Liver (tissue), 9 donors: Measurements from ENCODE around the gene OR10A2. TPM values are rescaled to one million over a fixed set of nuclear protein-coding genes. Genes with fewer than 3 reads are reported as not detected.

Source experiments
- DNase-seq: peaks from one replicate; pipeline ENCODE4 v3.0.0-alpha.2; 2017; ENCODE audit warnings: low spot score
- H3K27ac ChIP-seq, 2 donors: one replicate each; pipeline ENCODE4 v1.7.0; 2013; ENCODE audit warnings: inconsistent platforms in 2 of 2, low read length in 2 of 2, control low read depth in 1 of 2, low read depth in 1 of 2, mild to moderate bottlenecking in 1 of 2
- H3K27me3 ChIP-seq, 4 donors: one replicate each; pipeline versions ENCODE4 v1.6.1 to v1.7.0; 2013; ENCODE audit warnings: low read length in 3 of 4, inconsistent platforms in 1 of 4, mild to moderate bottlenecking in 1 of 4, moderate library complexity in 1 of 4; ENCODE audit not compliant: control insufficient read depth in 4 of 4, insufficient read depth in 4 of 4
- H3K36me3 ChIP-seq, 4 donors: one replicate each; pipeline versions ENCODE4 v1.6.1 to v1.7.0; 2013; ENCODE audit warnings: low read length in 3 of 4, mild to moderate bottlenecking in 3 of 4, low read depth in 1 of 4, moderate library complexity in 1 of 4; ENCODE audit not compliant: control insufficient read depth in 4 of 4, insufficient read depth in 3 of 4
- H3K4me1 ChIP-seq, 4 donors: one replicate each; pipeline versions ENCODE4 v1.6.1 to v1.7.0; 2013; ENCODE audit warnings: low read length in 3 of 4, mild to moderate bottlenecking in 3 of 4, moderate library complexity in 1 of 4; ENCODE audit not compliant: control insufficient read depth in 4 of 4, insufficient read depth in 4 of 4
- H3K4me3 ChIP-seq, 3 donors: one replicate each; pipeline versions ENCODE4 v1.6.1 to v1.7.0; 2013; ENCODE audit warnings: low read length in 3 of 3, control low read depth in 1 of 3, low read depth in 1 of 3, mild to moderate bottlenecking in 1 of 3
- H3K9ac ChIP-seq, 2 donors: one replicate each; pipeline ENCODE4 v1.7.0; 2013; ENCODE audit warnings: low read length in 2 of 2, mild to moderate bottlenecking in 2 of 2, moderate library complexity in 2 of 2, control low read depth in 1 of 2, low read depth in 1 of 2
- H3K9me3 ChIP-seq, 4 donors: one replicate each; pipeline versions ENCODE4 v1.6.1 to v1.7.0; 2013; ENCODE audit warnings: low read length in 3 of 4; ENCODE audit not compliant: control insufficient read depth in 4 of 4
- EGR1 ChIP-seq, 2 donors: IDR thresholded peaks; 2 replicates each; pipeline ENCODE4 v1.6.1; 2016 to 2018; ENCODE audit warnings: antibody characterized with exemption in 2 of 2, low read depth in 2 of 2
- FOXA1 ChIP-seq: IDR thresholded peaks from 2 replicates; pipeline ENCODE4 v1.6.1; 2016; ENCODE audit warnings: antibody characterized with exemption
- FOXA2 ChIP-seq: IDR thresholded peaks from 2 replicates; pipeline ENCODE4 v1.6.1; 2016; ENCODE audit warnings: antibody characterized with exemption
- GABPA ChIP-seq, 2 donors: IDR thresholded peaks in 1 of 2; conservative IDR thresholded peaks in 1 of 2; 2 replicates each; pipeline ENCODE4 v1.6.1; 2016; ENCODE audit warnings: antibody characterized with exemption in 2 of 2, mild to moderate bottlenecking in 1 of 2, moderate library complexity in 1 of 2
- HNF4A ChIP-seq, 2 donors: conservative IDR thresholded peaks; 2 replicates each; pipeline ENCODE4 v1.6.1; 2016; ENCODE audit warnings: antibody characterized with exemption in 2 of 2, mild to moderate bottlenecking in 2 of 2
- HNF4G ChIP-seq: IDR thresholded peaks from 2 replicates; pipeline ENCODE4 v1.6.1; 2016; ENCODE audit warnings: antibody characterized with exemption
- JUND ChIP-seq, 2 donors: IDR thresholded peaks; 2 replicates each; pipeline ENCODE4 v1.6.1; 2016; ENCODE audit warnings: antibody characterized with exemption in 2 of 2
- NR2F2 ChIP-seq: IDR thresholded peaks from 2 replicates; pipeline ENCODE4 v1.6.1; 2016; ENCODE audit warnings: antibody characterized with exemption
- RAD21 ChIP-seq, 2 donors: IDR thresholded peaks; 2 replicates each; pipeline ENCODE4 v1.6.1; 2016; ENCODE audit warnings: antibody characterized with exemption in 2 of 2, mild to moderate bottlenecking in 2 of 2
- RXRA ChIP-seq, 2 donors: IDR thresholded peaks; 2 replicates each; pipeline ENCODE4 v1.6.1; 2017 to 2018; ENCODE audit warnings: antibody characterized with exemption in 2 of 2, mild to moderate bottlenecking in 1 of 2
- SP1 ChIP-seq: IDR thresholded peaks from 2 replicates; pipeline ENCODE4 v1.6.1; 2018; ENCODE audit warnings: antibody characterized with exemption, mild to moderate bottlenecking
- TAF1 ChIP-seq: conservative IDR thresholded peaks from 2 replicates; pipeline ENCODE4 v1.6.1; 2016; ENCODE audit warnings: antibody characterized with exemption, mild to moderate bottlenecking
- YY1 ChIP-seq: IDR thresholded peaks from 2 replicates; pipeline ENCODE4 v1.6.1; 2016; ENCODE audit warnings: antibody characterized with exemption, mild to moderate bottlenecking
- WGBS: extraction: QIAGEN DNeasy Blood & Tissue Kit; methylation state at CpG from one replicate; pipeline ENCODE4 v1.1.7; 2013; 5-methylcytosine and 5-hydroxymethylcytosine counted together
- polyA plus RNA-seq, 2 donors: library from polyadenylated mRNA; stranded (reverse) in 1 of 2; unstranded in 1 of 2; fragments of 200-250 nt in 1 of 2; fragments of >200 nt in 1 of 2; fragmentation: Nextera tagmentation in 1 of 2; extraction: Ambion mirVana in 1 of 2; gene quantifications; one replicate each; pipeline versions ENCODE4 v1.2.1 to v1.2.3, GENCODE V29; 2013 to 2015
- total RNA-seq, 2 donors: library from RNA; depleted of rRNA; stranded (reverse); fragments of >200 nt; gene quantifications; one replicate each; pipeline ENCODE4 v1.2.3, GENCODE V29; 2014
- TF ChIP-seq, protein P1 (sequence below): IDR thresholded peaks from 2 replicates; pipeline ENCODE4 v1.6.1; 2016; ENCODE audit warnings: antibody characterized with exemption, mild to moderate bottlenecking
- TF ChIP-seq, protein P2 (sequence below): fragments of 150-350 bp; IDR thresholded peaks from 2 replicates; pipeline ENCODE4 v1.5.1; 2017; ENCODE audit warnings: improper control_type of control experiment, low read depth, low read length; ENCODE audit not compliant: missing input control
- TF ChIP-seq, protein P3 (sequence below): IDR thresholded peaks from 2 replicates; pipeline ENCODE4 v1.6.1; 2016; ENCODE audit warnings: antibody characterized with exemption
- TF ChIP-seq, protein P4 (sequence below): IDR thresholded peaks from 2 replicates; pipeline ENCODE4 v1.6.1; 2016; ENCODE audit warnings: antibody characterized with exemption
- TF ChIP-seq, protein P5 (sequence below): IDR thresholded peaks from 2 replicates; pipeline ENCODE4 v1.6.1; 2016; ENCODE audit warnings: antibody characterized with exemption
- donor health status: healthy.
- donor health status: healthy.
- donor health status: healthy.
- donor health status: healthy.
- donor health status: healthy.

OR10A2 gene
- total and polyA plus RNA-seq, 4 donors: not detected

DNA sequence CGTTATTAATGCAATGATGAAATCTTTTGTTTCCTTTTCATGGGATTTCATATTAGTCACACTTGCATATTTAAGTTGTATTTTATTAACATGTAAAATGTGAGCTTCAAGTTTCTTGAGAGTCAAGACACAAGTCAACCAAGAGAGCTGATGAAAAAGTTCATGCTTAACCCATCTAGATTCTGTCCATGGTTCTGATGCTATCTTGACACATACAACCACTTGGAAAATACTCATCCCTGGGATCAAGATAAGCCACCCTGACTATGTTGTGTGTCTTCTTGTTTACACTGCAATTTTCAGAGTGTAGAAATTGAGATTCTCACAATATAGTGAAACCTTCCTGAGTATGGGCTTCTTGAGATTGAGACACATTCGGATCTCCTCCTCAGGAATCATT lies 12.9 kb downstream of the OR10A2 start:
- no peak for TF ChIP-seq JUND (IDR thresholded peaks at IDR 0.05)
- TF ChIP-seq, protein P1, sequence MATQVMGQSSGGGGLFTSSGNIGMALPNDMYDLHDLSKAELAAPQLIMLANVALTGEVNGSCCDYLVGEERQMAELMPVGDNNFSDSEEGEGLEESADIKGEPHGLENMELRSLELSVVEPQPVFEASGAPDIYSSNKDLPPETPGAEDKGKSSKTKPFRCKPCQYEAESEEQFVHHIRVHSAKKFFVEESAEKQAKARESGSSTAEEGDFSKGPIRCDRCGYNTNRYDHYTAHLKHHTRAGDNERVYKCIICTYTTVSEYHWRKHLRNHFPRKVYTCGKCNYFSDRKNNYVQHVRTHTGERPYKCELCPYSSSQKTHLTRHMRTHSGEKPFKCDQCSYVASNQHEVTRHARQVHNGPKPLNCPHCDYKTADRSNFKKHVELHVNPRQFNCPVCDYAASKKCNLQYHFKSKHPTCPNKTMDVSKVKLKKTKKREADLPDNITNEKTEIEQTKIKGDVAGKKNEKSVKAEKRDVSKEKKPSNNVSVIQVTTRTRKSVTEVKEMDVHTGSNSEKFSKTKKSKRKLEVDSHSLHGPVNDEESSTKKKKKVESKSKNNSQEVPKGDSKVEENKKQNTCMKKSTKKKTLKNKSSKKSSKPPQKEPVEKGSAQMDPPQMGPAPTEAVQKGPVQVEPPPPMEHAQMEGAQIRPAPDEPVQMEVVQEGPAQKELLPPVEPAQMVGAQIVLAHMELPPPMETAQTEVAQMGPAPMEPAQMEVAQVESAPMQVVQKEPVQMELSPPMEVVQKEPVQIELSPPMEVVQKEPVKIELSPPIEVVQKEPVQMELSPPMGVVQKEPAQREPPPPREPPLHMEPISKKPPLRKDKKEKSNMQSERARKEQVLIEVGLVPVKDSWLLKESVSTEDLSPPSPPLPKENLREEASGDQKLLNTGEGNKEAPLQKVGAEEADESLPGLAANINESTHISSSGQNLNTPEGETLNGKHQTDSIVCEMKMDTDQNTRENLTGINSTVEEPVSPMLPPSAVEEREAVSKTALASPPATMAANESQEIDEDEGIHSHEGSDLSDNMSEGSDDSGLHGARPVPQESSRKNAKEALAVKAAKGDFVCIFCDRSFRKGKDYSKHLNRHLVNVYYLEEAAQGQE: no peak
- TF ChIP-seq GABPA (IDR thresholded peaks at IDR 0.05 in 1 of 2, conservative IDR thresholded peaks at IDR 0.05 in 1 of 2): no peak
- TF ChIP-seq, protein P2, sequence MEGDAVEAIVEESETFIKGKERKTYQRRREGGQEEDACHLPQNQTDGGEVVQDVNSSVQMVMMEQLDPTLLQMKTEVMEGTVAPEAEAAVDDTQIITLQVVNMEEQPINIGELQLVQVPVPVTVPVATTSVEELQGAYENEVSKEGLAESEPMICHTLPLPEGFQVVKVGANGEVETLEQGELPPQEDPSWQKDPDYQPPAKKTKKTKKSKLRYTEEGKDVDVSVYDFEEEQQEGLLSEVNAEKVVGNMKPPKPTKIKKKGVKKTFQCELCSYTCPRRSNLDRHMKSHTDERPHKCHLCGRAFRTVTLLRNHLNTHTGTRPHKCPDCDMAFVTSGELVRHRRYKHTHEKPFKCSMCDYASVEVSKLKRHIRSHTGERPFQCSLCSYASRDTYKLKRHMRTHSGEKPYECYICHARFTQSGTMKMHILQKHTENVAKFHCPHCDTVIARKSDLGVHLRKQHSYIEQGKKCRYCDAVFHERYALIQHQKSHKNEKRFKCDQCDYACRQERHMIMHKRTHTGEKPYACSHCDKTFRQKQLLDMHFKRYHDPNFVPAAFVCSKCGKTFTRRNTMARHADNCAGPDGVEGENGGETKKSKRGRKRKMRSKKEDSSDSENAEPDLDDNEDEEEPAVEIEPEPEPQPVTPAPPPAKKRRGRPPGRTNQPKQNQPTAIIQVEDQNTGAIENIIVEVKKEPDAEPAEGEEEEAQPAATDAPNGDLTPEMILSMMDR: no peak
- no peak for TF ChIP-seq RXRA (IDR thresholded peaks at IDR 0.05)
- TF ChIP-seq HNF4A (conservative IDR thresholded peaks at IDR 0.05): no peak
- TF ChIP-seq RAD21 (IDR thresholded peaks at IDR 0.05): no peak
- TF ChIP-seq EGR1 (IDR thresholded peaks at IDR 0.05; ENCODE audit: low read depth in 2 of 2): no peak
- TF ChIP-seq YY1: no peak
- no peak for TF ChIP-seq FOXA1
- Histone ChIP-seq H3K27ac (no peak overlapping the region), H3K4me1 (no peaks in the 10 kb centered on the region), H3K36me3 (no peaks in the 10 kb centered on the region), H3K9me3 (peaks cover 0 to 2% (median 0%) of the 10 kb centered on the region in 4 donors), H3K27me3 (no peaks in the 10 kb centered on the region), H3K4me3 (no peak overlapping the region), H3K9ac (no peak overlapping the region)
- no peak for DNase-seq
- 74% methylated on average over 2 of the region's 2 CpGs for WGBS

DNA sequence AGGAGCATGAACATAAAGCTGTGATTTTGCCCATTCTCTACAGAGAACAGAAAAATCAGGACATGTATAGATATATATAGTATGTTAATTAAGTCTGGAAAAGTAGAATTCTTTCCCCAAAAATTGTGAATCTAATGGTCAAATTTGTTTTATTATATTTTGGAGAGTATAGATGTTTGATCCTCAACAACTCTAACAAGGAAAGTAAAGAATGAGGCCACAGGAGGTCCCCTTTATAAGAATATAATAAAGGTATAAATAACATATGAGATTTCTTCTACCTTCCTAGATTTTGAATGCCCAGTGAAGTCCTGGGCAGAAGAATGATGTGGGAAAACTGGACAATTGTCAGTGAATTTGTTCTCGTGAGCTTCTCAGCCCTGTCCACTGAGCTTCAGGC lies 13.5 kb downstream of the OR10A2 start, which contains the start of gene OR10A4:
OR10A4 (plus strand) TSS at position 301 of the 400 bp plus-strand sequence; CDS start at position 324, 23 bp downstream.
- Histone ChIP-seq H3K4me3 (no peak within 1 kb of the TSS), H3K9ac (no peak within 1 kb of the TSS), H3K4me1 (no peaks in the 10 kb centered on the region), H3K27me3 (no peaks in the 10 kb centered on the region), H3K27ac (no peak within 1 kb of the TSS), H3K9me3 (peaks cover 0 to 2% (median 0%) of the 10 kb centered on the region in 4 donors), H3K36me3 (no peaks in the 10 kb centered on the region)
- DNase-seq: no peak
- WGBS: 92% methylated on average over 1 of the region's 1 CpG
- TF ChIP-seq TAF1 (no peak), YY1 (no peak), EGR1 (IDR thresholded peaks at IDR 0.05; ENCODE audit: low read depth in 2 of 2) (no peak), RAD21 (IDR thresholded peaks at IDR 0.05) (no peak), HNF4G (no peak), FOXA1 (no peak), GABPA (IDR thresholded peaks at IDR 0.05 in 1 of 2, conservative IDR thresholded peaks at IDR 0.05 in 1 of 2) (no peak), NR2F2 (no peak), JUND (IDR thresholded peaks at IDR 0.05) (no peak), HNF4A (conservative IDR thresholded peaks at IDR 0.05) (no peak), SP1 (no peak), RXRA (IDR thresholded peaks at IDR 0.05) (no peak), FOXA2 (no peak)
- TF ChIP-seq, protein P2: no peak
- TF ChIP-seq, protein P3, sequence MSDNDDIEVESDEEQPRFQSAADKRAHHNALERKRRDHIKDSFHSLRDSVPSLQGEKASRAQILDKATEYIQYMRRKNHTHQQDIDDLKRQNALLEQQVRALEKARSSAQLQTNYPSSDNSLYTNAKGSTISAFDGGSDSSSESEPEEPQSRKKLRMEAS: no peak
- TF ChIP-seq, protein P4, sequence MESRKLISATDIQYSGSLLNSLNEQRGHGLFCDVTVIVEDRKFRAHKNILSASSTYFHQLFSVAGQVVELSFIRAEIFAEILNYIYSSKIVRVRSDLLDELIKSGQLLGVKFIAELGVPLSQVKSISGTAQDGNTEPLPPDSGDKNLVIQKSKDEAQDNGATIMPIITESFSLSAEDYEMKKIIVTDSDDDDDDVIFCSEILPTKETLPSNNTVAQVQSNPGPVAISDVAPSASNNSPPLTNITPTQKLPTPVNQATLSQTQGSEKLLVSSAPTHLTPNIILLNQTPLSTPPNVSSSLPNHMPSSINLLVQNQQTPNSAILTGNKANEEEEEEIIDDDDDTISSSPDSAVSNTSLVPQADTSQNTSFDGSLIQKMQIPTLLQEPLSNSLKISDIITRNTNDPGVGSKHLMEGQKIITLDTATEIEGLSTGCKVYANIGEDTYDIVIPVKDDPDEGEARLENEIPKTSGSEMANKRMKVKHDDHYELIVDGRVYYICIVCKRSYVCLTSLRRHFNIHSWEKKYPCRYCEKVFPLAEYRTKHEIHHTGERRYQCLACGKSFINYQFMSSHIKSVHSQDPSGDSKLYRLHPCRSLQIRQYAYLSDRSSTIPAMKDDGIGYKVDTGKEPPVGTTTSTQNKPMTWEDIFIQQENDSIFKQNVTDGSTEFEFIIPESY: no peak
- TF ChIP-seq, protein P5, sequence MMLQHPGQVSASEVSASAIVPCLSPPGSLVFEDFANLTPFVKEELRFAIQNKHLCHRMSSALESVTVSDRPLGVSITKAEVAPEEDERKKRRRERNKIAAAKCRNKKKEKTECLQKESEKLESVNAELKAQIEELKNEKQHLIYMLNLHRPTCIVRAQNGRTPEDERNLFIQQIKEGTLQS: no peak
- TF ChIP-seq, protein P1: no peak
